Measurements from ENCODE around the gene CLIC3. TPM values are rescaled to one million over a fixed set of nuclear protein-coding genes. Genes with fewer than 3 reads are reported as not detected.

CLIC3 gene
- total RNA-seq, 1 donor from 2014 or later = not detected

DNA sequence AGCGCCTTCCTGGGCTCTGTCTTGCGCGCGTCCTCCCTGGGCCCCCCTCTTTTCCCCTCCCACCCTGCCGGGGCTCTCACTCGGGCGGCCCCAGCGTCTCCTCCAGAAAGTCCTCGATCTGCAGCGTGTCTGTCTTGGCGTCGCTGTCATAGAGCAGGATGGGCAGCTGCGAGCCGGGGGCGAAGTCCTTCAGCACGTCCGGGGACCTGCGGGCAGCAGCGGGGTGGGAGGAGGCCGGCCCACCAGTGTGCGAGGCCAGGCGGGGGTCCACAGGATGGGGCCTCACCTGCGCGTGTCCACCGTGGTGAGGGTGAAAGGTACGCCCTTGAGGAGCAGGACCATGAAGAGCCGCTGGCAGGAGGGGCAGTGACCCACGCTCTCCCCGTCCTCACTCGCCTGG, 1.0 kb downstream of the CLIC3 start:
- TF ChIP-seq, protein P1, sequence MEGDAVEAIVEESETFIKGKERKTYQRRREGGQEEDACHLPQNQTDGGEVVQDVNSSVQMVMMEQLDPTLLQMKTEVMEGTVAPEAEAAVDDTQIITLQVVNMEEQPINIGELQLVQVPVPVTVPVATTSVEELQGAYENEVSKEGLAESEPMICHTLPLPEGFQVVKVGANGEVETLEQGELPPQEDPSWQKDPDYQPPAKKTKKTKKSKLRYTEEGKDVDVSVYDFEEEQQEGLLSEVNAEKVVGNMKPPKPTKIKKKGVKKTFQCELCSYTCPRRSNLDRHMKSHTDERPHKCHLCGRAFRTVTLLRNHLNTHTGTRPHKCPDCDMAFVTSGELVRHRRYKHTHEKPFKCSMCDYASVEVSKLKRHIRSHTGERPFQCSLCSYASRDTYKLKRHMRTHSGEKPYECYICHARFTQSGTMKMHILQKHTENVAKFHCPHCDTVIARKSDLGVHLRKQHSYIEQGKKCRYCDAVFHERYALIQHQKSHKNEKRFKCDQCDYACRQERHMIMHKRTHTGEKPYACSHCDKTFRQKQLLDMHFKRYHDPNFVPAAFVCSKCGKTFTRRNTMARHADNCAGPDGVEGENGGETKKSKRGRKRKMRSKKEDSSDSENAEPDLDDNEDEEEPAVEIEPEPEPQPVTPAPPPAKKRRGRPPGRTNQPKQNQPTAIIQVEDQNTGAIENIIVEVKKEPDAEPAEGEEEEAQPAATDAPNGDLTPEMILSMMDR (IDR thresholded peaks at IDR 0.05; ENCODE audit: unreplicated experiment) = no peak
- Mint-ChIP-seq H3K4me3 (ENCODE audit: unreplicated experiment) (no peak overlapping the region), H3K9me3 (ENCODE audit: unreplicated experiment) (no peaks in the 10 kb centered on the region)

DNA sequence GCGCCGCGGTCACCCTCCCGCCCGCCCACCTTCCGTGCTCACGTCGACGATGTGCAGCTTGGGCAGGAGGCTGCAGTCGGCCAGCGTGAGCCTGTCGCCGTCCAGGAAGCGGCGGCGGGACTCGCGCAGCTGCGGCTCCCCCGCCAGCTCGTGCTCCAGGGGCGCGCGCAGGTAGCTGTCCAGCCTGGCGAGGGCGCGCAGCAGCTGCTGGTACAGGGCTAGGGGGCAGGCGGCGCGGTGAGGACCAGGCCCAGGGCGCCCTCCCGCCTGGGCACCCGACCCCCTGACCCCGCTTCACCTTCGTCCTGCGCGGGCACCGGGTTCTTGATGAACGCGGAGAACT, 1.5 kb downstream of the CLIC3 start:
- Mint-ChIP-seq H3K27me3 (ENCODE audit: unreplicated experiment) (peaks cover 17% of the 10 kb centered on the region), H3K4me3 (ENCODE audit: unreplicated experiment) (no peak overlapping the region), H3K9me3 (ENCODE audit: unreplicated experiment) (no peaks in the 10 kb centered on the region), H3K4me1 (ENCODE audit: unreplicated experiment) (peaks cover 6% of the 10 kb centered on the region), H3K27ac (ENCODE audit: unreplicated experiment) (no peak overlapping the region), H3K36me3 (ENCODE audit: low read depth, unreplicated experiment) (peaks cover 13% of the 10 kb centered on the region)
- TF ChIP-seq, protein P1 (IDR thresholded peaks at IDR 0.05; ENCODE audit: unreplicated experiment) = no peak
- peak; percentile 43 for DNase-seq (ENCODE audit: low spot score)

More for the DNA sequence above, 1.0 kb downstream of the CLIC3 start:
- Mint-ChIP-seq H3K27ac (ENCODE audit: unreplicated experiment) (no peak overlapping the region), H3K4me1 (ENCODE audit: unreplicated experiment) (peaks cover 6% of the 10 kb centered on the region), H3K27me3 (ENCODE audit: unreplicated experiment) (peaks cover 16% of the 10 kb centered on the region), H3K36me3 (ENCODE audit: low read depth, unreplicated experiment) (peaks cover 10% of the 10 kb centered on the region)
- DNase-seq (ENCODE audit: low spot score) = no peak

DNA sequence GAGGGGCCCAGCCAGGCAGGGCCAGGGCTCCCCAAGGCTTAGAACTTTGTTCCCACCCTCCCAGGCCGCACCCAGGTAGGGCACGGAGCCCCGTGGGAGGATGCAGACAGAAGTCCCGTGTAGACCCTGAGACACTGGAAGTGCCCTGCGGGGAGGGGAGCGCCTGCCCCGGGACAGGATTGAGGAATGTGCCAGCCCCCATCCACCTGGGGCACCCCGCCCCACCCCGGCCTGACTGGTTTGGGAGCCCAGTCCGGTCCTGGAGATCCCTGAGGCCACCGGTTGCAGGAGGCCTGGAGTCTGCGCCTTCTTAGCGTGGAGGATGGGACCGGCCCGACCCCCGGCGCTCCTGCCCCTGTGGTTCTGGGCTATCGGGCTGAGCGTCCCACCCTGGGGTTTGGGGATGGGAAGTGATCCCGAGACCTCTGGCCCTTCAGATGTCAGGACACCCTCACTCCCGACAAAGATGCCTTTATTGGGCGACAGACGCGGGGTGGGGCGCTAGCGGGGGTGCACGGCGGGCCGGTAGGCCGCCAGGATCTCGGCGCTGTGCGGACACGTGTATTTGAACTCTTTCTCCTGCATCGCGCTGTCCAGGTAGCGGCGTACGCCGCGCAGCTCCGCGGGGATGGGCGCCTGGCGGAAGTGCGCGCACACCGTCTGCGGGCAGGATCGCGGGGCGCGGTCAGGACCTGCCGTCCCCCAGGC, 2.0 kb downstream of the CLIC3 start:
- Mint-ChIP-seq H3K27ac (ENCODE audit: unreplicated experiment) (no peak overlapping the region), H3K36me3 (ENCODE audit: low read depth, unreplicated experiment) (peaks cover 13% of the 10 kb centered on the region), H3K27me3 (ENCODE audit: unreplicated experiment) (peaks cover 17% of the 10 kb centered on the region), H3K4me1 (ENCODE audit: unreplicated experiment) (peaks cover 6% of the 10 kb centered on the region), H3K4me3 (ENCODE audit: unreplicated experiment) (no peak overlapping the region), H3K9me3 (ENCODE audit: unreplicated experiment) (no peaks in the 10 kb centered on the region)
- DNase-seq (ENCODE audit: low spot score) = no peak
- TF ChIP-seq, protein P1 (IDR thresholded peaks at IDR 0.05; ENCODE audit: unreplicated experiment) = no peak

DNA sequence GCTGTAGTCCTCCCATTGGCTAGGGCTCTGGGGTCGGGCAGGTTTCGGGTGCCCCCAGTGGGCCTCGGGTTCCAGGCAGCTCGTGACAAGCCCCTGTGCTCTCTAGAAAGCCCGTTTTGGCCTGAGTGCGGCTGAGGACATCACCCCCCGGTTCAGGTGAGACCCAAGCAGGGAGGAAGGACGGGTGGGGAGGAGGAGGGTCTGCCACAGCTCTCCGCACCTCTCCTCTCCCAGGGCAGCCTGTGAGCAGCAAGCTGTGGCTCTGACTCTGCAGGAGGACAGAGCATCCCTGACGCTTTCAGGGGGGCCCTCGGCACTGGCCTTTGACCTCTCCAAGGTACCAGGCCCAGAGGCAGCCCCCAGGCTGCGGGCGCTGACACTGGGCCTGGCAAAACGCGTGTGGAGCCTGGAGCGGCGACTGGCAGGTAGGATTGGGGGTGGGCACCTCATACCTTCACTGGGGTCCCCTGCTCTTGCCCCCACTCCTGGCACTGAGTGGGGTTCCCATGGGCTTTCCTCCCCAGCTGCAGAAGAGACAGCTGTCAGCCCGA, 3.5 kb downstream of the CLIC3 start:
- no peaks in the 10 kb centered on the region for H3K9me3 Mint-ChIP-seq (ENCODE audit: unreplicated experiment)
- H3K4me1 Mint-ChIP-seq (ENCODE audit: unreplicated experiment) = peaks cover 4% of the 10 kb centered on the region
- TF ChIP-seq, protein P1 (IDR thresholded peaks at IDR 0.05; ENCODE audit: unreplicated experiment) = no peak
- peak overlapping the region; percentile 24 for H3K27ac Mint-ChIP-seq (ENCODE audit: unreplicated experiment)
- H3K36me3 Mint-ChIP-seq (ENCODE audit: low read depth, unreplicated experiment) = peaks cover 12% of the 10 kb centered on the region
- no peak overlapping the region for H3K4me3 Mint-ChIP-seq (ENCODE audit: unreplicated experiment)
- H3K27me3 Mint-ChIP-seq (ENCODE audit: unreplicated experiment) = peaks cover 12% of the 10 kb centered on the region
- no peak for DNase-seq (ENCODE audit: low spot score)
